Ovary (tissue), 3 donors: ENCODE results near the gene SLC7A5.
"Not testable (repeated sequence)": the region's sequence is repeated elsewhere in the genome, so short reads cannot be mapped to it uniquely, and the experiment has no call there.

ENCODE experiments used
- CTCF ChIP-seq, 3 donors: fragments of 450-650 bp in 2 of 3; fragments of 200-600 bp in 1 of 3; IDR thresholded peaks; one replicate each; pipeline versions ENCODE4 v1.5.1 to v1.8.0; 2016 to 2022; ENCODE audit warnings: antibody characterized with exemption in 3 of 3, mild to moderate bottlenecking in 1 of 3
- EP300 ChIP-seq: sonication (generic); formaldehyde crosslinking; IDR thresholded peaks from one replicate; pipeline ENCODE4 v1.6.1; 2017; ENCODE audit warnings: antibody characterized with exemption
- donor health status: DM: no; HTN: no; CAD: no.

GRCh38 chr16:87826407-87826797 lies 42.9 kb downstream of the SLC7A5 start:
- TF ChIP-seq CTCF (IDR thresholded peaks at IDR 0.05); EP300: not testable (repeated sequence)
